Stimulated activated CD8-positive, alpha-beta memory T cell treated with anti-CD3 and anti-CD28 coated beads, Interleukin-7, amount 100 ng/mL, for 1 hour (primary cell): Measurements from ENCODE around the gene LRMDA.

Experiments used
- DNase-seq, 2 donors: peaks; one replicate each; pipeline ENCODE4 v3.0.0-alpha.2; 2020; ENCODE audit warnings: low read depth in 2 of 2

LRMDA gene

GRCh38 chr10:75474106-75474505 is 42.7 kb downstream of the LRMDA start:
- DNase-seq = no peak

- no peak for DNase-seq
Measured at GRCh38 chr10:75475460-75476182, 44.2 kb downstream of the LRMDA start.

DNA sequence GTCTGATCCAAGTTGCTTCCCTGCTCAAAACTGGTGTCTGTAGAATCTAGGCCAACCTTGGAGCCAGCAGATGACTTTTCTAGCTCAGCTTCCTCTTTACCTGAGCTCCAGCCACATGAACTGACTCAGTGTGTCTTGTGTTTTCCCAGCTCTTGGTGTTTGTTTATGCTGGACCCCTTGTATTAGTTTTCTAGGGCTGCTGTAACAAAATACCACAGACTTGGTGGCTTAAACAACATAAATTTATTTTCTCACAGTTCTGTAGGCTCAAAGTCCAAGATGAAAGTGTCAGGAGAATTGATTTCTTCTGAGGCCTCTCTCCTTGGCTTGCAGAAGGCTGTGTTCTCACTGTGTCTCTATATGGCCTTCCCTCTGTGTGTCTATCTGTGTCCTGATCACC is 45.1 kb downstream of the LRMDA start:
- DNase-seq = no peak

GRCh38 chr10:75476985-75477384 is 45.6 kb downstream of the LRMDA start:
- no peak for DNase-seq

- no peak for DNase-seq
Measured at GRCh38 chr10:75477680-75478079, 46.3 kb downstream of the LRMDA start.

DNA sequence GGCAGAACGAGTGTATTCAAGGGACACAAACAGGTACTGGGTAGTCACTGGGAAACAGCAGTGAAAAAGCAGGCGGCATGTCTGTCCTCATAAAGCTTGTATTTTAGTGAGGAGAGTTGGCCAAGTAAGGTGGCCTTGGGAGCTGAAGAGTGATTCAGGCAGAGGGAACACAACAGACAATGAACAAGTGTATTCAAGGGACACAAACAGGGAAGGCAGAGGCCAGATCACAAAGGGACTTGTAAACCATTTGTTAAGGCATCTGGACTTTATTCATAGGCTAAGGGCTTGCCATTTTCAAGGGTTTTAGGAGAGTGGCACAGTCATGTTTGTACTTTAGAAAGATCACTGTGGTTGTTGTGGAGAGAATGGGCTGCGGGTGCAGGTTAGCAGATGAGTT is 49.0 kb downstream of the LRMDA start:
- no peak for DNase-seq

DNA sequence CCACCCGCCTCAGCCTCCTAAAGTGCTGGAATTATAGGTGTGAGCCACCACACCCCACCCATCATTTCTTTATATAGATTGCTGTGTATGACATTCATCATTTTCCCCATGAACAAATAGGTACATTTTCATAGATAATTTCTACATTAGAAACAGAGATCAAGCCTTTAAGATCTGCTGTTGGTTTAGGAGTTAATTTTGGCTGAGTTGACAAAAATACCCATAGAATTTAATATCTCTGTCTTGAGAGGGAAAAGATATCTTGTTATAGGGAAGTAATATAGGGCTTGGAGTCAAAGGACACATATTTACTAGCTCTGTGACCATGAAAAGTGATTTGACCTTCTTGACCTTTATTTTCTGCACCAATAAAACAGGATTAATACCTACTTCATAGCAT is 51.8 kb downstream of the LRMDA start:
- no peak for DNase-seq

- DNase-seq = no peak
Measured at GRCh38 chr10:75484717-75485116, 53.3 kb downstream of the LRMDA start.

- no peak for DNase-seq
Measured at GRCh38 chr10:75486591-75486990, 55.2 kb downstream of the LRMDA start.

- DNase-seq = no peak
Measured at GRCh38 chr10:75487087-75487754, 55.8 kb downstream of the LRMDA start.

GRCh38 chr10:75487755-75488125 is 56.3 kb downstream of the LRMDA start:
- DNase-seq = no peak

DNA sequence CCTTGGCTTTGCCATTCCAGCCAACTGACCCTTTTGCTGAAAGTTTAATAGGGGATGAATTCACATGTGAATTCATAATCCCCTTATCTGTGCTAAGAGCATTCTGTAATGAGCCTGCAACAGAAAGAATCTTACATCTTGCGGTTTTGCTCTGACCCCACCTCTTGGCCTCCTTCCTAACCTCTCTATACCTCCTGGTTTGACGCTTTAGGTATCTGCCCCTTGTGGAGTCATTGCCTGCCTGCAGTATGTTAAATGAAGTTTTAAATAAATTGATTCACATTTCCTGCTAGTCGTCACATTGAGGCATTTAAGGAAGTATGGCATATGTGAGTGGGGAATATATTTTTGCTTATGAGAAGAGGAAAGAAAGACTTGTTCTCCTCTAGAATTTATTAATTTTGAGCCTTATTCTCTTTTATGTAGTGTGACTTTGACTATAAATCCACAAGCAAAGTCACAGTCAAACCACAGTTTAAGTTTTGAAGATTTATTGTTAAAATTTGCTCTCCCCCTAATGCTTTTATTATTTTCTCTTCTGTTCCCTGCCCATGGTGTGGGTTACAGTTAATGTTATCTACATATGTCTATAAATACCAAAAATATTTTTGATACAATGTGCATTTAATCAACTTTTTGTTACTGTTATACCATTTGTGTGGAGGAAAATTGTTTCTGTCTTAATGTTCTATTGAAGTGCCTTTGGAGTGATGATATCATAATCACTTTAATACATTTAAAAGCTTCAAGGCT is 60.9 kb downstream of the LRMDA start:
- DNase-seq = no peak

DNA sequence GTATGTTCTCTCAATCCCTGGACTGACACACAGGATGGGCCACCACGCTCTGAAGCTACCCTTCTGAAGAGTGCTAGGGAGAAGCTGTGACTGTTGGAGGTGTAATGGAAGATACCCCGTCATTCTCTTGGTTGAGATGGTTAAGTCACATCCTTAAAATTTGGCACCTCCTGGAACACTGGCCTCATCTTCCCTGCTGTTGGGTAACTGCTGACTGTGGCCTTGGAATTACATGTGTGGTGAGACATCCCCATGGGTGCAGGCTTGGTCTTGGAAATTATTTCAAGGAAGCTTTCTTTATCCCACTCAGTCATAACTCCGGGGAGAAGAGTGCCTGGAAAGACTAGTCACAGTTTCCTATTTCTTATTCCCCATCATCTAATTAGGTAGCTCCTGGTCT is 62.0 kb downstream of the LRMDA start:
- no peak for DNase-seq

DNA sequence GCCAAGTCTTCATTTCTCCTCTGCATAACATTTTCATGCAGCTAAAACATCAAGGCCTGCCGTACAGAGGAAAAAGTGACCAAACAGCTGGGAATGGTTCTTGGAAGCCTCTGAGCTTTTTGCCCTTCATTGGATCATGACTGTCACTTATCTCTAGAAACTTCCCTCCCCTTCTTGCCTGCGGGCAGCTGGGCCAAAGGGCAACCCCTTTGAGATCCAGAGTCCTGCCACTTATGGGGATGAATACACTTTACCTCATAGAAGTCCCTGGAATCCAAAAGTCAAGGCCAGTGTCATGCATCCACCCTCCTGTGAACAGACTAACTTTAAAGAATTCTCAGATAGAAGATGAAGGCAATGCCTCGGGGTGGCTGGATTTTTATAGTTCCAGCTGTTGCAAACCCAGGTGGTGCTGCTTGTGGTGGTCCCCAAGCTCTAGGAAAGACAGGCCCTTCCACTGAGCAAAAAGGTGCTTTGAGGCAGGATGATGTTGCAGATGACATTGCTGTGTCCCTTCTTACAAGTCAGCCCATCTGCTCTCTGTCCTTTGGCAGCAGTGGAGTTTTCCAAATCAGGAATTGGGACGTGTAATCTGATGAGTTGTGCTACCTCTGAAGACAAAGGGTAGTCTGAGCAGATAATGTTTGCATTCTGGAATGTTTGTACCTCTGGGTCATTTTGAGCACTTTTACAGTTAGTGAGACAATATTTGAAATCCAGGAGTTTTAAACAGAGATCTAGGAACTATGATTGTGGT is 64.2 kb downstream of the LRMDA start:
- no peak for DNase-seq

GRCh38 chr10:75496191-75496567 is 64.8 kb downstream of the LRMDA start:
- DNase-seq = no peak

DNA sequence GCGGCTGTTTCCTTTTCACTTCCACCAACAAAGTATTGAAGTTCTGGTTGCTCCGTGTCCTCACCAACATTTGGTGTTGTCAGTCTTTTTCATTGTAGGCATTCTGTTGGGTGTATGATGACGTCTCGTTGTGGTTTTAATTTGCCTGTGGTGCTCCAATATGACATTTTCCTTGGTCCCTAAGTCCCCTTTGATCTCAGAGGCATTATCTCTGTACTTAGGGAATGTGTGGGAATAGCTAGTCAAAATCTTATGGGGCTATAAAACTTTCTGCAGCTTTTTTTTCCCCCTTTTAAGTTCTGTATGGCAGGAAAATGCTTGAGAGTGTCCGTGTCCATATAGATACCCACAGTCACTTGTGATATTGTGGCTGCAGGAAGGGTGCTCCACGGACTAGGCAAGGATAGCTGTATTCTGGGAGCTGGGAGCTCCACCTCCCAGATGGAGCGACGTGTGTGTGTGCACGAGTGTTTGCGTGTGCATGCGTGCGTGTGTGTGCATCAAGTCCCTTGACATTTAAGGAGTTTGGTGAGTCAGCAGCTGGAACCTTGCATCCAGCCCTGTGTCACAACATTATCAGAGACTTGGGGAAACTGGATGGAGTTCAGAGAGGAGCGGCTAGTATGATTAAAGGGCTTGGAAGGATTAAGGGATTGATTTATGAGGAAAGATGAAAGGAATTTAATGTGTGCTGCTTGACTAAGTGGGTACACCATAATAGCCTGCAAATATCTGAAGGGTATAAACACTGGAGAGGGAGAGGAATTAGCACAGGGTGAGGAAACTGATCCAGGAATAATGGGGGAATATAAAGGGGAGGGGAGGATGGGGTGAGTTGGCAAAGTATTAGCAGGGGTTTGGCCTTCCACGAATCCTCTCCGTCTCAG is 66.8 kb downstream of the LRMDA start:
- no peak for DNase-seq

DNA sequence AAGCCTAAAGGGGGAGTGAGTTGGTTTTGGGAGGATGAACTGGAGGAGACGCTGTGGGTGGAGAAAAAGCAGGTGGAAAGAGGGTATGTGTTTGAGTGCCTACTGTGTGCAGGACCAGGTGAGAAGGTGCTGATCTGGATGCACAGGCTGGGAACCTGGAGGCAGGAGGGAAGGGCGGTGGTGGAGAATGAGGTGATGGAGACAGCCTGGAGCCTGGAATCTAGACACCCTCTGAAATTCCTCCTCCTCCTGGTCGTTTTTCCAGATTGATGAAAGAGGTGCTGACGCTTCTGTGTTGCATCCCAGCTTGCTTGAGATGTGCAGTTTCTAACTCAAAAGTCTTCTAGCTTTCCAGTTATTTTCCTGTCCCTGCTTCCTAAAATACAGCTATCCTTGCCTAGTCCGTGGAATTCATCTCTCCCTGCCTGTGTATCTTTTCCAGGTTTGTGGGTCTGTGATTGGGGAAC is 67.5 kb downstream of the LRMDA start:
- no peak for DNase-seq

DNA sequence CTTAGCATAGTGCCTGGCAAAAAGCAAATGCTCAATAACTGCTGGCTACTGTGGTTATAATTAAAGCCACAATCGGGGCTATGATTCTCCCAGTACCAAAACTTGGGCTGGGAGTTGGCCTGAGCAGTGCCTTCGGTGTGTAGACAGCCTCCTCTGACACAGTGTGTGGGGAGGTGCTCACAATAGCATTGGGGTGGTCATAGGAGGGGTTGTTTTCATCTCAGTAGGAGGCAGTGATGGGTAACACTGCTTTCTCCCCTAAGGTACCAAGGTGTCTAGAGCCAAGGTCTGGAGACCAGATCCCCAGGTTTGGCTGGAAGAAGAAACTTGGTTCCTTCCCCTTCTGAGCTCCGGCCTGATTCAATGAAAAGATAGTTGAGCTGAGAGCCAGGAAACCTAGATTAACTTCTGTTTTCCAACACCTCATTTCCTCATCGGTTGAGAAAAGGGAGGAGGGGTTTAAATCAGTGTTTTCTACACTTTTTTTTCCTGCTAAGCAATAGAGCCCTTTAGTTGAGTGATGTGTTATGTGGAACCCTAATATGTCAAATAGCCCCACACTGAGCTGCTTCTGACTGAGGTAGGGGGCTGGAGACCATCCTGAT is 68.2 kb downstream of the LRMDA start:
- DNase-seq = no peak

DNA sequence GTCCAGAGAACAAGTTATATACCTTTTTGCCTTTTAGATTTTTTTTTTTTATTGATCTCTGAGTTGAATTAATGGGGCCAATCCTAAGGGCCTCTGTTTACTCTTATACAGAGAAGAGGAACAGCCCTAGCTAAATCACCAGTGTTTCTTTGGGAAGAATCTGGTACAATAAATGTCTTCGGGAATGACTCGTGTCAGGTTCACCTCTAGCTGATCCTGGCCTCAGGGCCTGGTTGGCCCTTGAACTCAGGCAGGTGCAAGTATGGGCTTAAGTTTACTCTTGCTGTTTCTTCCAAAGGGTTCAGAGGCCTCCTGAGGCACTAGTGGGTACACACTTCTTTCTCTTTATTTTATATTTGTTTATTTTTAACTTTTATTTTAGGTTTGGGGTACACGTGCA is 71.0 kb downstream of the LRMDA start:
- DNase-seq = no peak

DNA sequence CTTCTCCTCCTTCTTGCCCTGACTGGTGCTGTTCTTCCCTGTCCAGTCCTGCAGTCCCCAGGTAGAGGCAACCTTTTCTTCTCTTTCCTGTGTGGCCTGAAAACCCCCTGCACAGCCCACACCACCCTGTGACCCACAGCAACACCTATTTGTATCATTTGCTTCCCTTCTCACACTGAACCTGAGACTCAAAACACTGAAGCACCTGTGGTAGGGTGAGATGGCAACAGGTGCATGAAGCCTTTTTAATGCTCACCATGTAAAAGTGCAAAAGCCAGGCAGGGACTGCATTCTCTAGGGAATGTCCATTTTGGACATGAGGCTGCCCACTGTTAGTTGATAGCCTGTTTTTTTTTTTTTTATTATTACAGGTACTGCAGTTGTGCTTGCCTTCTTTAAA is 71.4 kb downstream of the LRMDA start:
- no peak for DNase-seq

DNA sequence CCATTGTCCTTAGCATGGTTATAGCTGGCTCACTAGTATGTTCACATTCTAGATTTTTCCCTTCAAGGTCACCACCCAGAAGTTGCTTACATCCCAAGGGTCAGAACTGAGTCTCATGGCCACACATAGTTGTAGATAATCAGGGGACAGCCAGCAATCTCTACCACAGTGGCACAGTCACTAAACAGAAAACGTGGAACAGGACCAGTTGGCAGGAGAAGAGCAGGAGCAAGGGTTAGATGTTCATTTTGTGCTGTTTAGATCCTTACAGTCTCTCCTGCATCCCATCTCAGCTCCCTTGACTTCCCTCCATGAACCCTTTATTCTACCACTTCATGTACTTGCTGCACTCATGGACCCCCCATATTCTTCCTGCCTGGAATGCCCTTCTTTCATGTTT is 73.9 kb downstream of the LRMDA start:
- DNase-seq = no peak
